Fibroblast of pulmonary artery (primary cell): Measurements from ENCODE around the gene NRIP2.

ENCODE experiments used
- DNase-seq: peaks from one replicate; pipeline ENCODE4 v3.0.0-alpha.2; 2010; ENCODE audit warnings: low read depth
- H3K4me3 ChIP-seq: replicated peaks from 2 replicates; pipeline ENCODE4 v1.5.1; 2011; ENCODE audit warnings: low read depth, mild to moderate bottlenecking, control low read depth, low read length, moderate library complexity
- CTCF ChIP-seq: IDR thresholded peaks from 2 replicates; pipeline ENCODE4 v1.5.1; 2011; ENCODE audit warnings: mild to moderate bottlenecking, control low read depth, low read length, inconsistent platforms; ENCODE audit errors: missing control alignments

NRIP2 gene

GRCh38 chr12:2775431-2775830 lies 59.4 kb downstream of the NRIP2 start:
- no peak for TF ChIP-seq CTCF
- no peak for DNase-seq
- no peak overlapping the region for H3K4me3 ChIP-seq
